Keratinocyte (primary cell): Measurements from ENCODE around the gene ARHGAP8. TPM values are rescaled to one million over a fixed set of nuclear protein-coding genes. Genes with fewer than 3 reads are reported as not detected.
A peak's percentile ranks its signal among the peaks of the same experiment; 100 is the strongest.
"Not testable (repeated sequence)": the region's sequence is repeated elsewhere in the genome, so short reads cannot be mapped to it uniquely, and the experiment has no call there.

ENCODE experiments used
- DNase-seq: peaks from one replicate; pipeline ENCODE4 v3.0.0-alpha.2; 2011; ENCODE audit warnings: low read depth, missing footprints, low spot score
- FAIRE-seq: peaks from 2 replicates; lab custom pipeline; 2011; peaks lifted over from hg19 to GRCh38; lab: Jason Lieb, UNC
- H2AFZ ChIP-seq: 2 replicates; pipeline ENCODE4 v1.6.0; 2012; ENCODE audit warnings: low read length, control low read depth, inconsistent platforms; ENCODE audit not compliant: control insufficient read depth
- H3K27ac ChIP-seq: 2 replicates; pipeline ENCODE4 v1.5.1; 2011; ENCODE audit warnings: low read length; ENCODE audit not compliant: control insufficient read depth, insufficient read depth
- H3K27me3 ChIP-seq: 3 replicates; pipeline ENCODE4 v1.6.0; 2011; ENCODE audit warnings: low read length; ENCODE audit not compliant: control insufficient read depth, insufficient read depth; ENCODE audit errors: extremely low read depth
- H3K36me3 ChIP-seq, 2 experiments: 2 replicates in 1 of 2; 3 replicates in 1 of 2; pipeline ENCODE4 v1.5.1; 2011; ENCODE audit warnings: low read length in 2 of 2, mild to moderate bottlenecking in 1 of 2; ENCODE audit not compliant: control insufficient read depth in 2 of 2, insufficient read depth in 2 of 2; ENCODE audit errors: extremely low read depth in 1 of 2
- H3K4me1 ChIP-seq: 3 replicates; pipeline ENCODE4 v1.5.1; 2011; ENCODE audit warnings: low read length; ENCODE audit not compliant: control insufficient read depth, insufficient read depth; ENCODE audit errors: extremely low read depth
- H3K4me2 ChIP-seq: 3 replicates; pipeline ENCODE4 v1.6.0; 2011; ENCODE audit warnings: low read depth, low read length; ENCODE audit not compliant: control insufficient read depth, insufficient read depth; ENCODE audit errors: extremely low read depth
- H3K4me3 ChIP-seq, 3 experiments: fragments of 200-600 bp in 1 of 3; sonication (generic) in 1 of 3; 2 replicates in 2 of 3; 3 replicates in 1 of 3; pipeline ENCODE4 v1.5.1; 2011 to 2016; ENCODE audit warnings: low read length in 3 of 3, mild to moderate bottlenecking in 3 of 3, control low read depth in 2 of 3, inconsistent platforms in 1 of 3, low read depth in 1 of 3, mixed read lengths in 1 of 3, mixed run types in 1 of 3, moderate library complexity in 1 of 3; ENCODE audit not compliant: control insufficient read depth in 2 of 3, insufficient read depth in 2 of 3; ENCODE audit errors: extremely low read depth in 1 of 3
- H3K79me2 ChIP-seq: 2 replicates; pipeline ENCODE4 v1.6.0; 2012; ENCODE audit warnings: low read length; ENCODE audit not compliant: control insufficient read depth, insufficient read depth
- H3K9ac ChIP-seq: 3 replicates; pipeline ENCODE4 v1.6.0; 2011; ENCODE audit warnings: low read length; ENCODE audit not compliant: control insufficient read depth, insufficient read depth; ENCODE audit errors: extremely low read depth
- H3K9me1 ChIP-seq: 3 replicates; pipeline ENCODE4 v1.6.0; 2011; ENCODE audit warnings: low read length; ENCODE audit not compliant: control insufficient read depth, insufficient read depth; ENCODE audit errors: extremely low read depth
- H3K9me3 ChIP-seq: 2 replicates; pipeline ENCODE4 v1.5.1; 2012; ENCODE audit warnings: low read depth, low read length; ENCODE audit not compliant: control insufficient read depth
- H4K20me1 ChIP-seq: 3 replicates; pipeline ENCODE4 v1.6.0; 2011; ENCODE audit warnings: low read length; ENCODE audit not compliant: control insufficient read depth, insufficient read depth; ENCODE audit errors: extremely low read depth
- EZH2 ChIP-seq: IDR thresholded peaks from one replicate; pipeline ENCODE4 v1.6.1; 2012; ENCODE audit warnings: inconsistent platforms, mild to moderate bottlenecking, low read length, moderate library complexity
- dilution Hi-C: fragments of 300-500 bp; cut with MboI; formaldehyde crosslinking; loops from one replicate; pipeline ENCODE4 v1.7.0; 2020; ENCODE audit warnings: low sequenced_read_pairs; ENCODE audit not compliant: extremely low pct_ligation_motif_present
- polyA plus RNA-seq, 5 experiments: library from polyadenylated mRNA; depleted of rRNA in 3 of 5; stranded (reverse) in 3 of 5; stranded (forward) in 1 of 5; unstranded in 1 of 5; fragments of >200 nt; gene quantifications; 1 replicate in 1 of 5; 2 replicates in 3 of 5; 3 replicates in 1 of 5; pipeline versions ENCODE4 v1.2.1 to v1.2.3, GENCODE V29; 2011 to 2012; ENCODE audit warnings: missing spikeins in 2 of 5, low read depth in 1 of 5, low replicate concordance in 1 of 5
- TF ChIP-seq, protein P1 (sequence below), 3 experiments: IDR thresholded peaks in 1 of 3; conservative IDR thresholded peaks in 1 of 3; optimal IDR thresholded peaks in 1 of 3; 2 replicates in 2 of 3; 3 replicates in 1 of 3; pipeline versions ENCODE3 to v1.5.1; 2011; ENCODE audit warnings: low read length in 3 of 3, mild to moderate bottlenecking in 3 of 3, moderate library complexity in 2 of 3, control low read depth in 1 of 3, inconsistent platforms in 1 of 3; ENCODE audit not compliant: insufficient read depth in 2 of 3; ENCODE audit errors: extremely low read depth in 1 of 3

The ARHGAP8 gene
- polyA plus RNA-seq, 1 donor (not counting 4 experiments of a cell fraction or from before 2014, with no cell fraction given): 21.3 TPM

- TF ChIP-seq, protein P1, sequence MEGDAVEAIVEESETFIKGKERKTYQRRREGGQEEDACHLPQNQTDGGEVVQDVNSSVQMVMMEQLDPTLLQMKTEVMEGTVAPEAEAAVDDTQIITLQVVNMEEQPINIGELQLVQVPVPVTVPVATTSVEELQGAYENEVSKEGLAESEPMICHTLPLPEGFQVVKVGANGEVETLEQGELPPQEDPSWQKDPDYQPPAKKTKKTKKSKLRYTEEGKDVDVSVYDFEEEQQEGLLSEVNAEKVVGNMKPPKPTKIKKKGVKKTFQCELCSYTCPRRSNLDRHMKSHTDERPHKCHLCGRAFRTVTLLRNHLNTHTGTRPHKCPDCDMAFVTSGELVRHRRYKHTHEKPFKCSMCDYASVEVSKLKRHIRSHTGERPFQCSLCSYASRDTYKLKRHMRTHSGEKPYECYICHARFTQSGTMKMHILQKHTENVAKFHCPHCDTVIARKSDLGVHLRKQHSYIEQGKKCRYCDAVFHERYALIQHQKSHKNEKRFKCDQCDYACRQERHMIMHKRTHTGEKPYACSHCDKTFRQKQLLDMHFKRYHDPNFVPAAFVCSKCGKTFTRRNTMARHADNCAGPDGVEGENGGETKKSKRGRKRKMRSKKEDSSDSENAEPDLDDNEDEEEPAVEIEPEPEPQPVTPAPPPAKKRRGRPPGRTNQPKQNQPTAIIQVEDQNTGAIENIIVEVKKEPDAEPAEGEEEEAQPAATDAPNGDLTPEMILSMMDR (optimal IDR thresholded peaks at IDR 0.05 in 1 of 3, IDR thresholded peaks at IDR 0.05 in 1 of 3, conservative IDR thresholded peaks at IDR 0.05 in 1 of 3; ENCODE audit: extremely low read depth in 1 of 3, insufficient read depth in 2 of 3, low read length in 3 of 3): no peak
- TF ChIP-seq EZH2: no peak
- Histone ChIP-seq H3K9me3 (peaks cover 10% of the 10 kb centered on the region), H3K9ac (no peak overlapping the region), H3K4me3 (no peak overlapping the region), H3K4me1 (no peaks in the 10 kb centered on the region), H3K27me3 (peaks cover 11% of the 10 kb centered on the region), H3K79me2 (no peaks in the 10 kb centered on the region), H3K9me1 (no peaks in the 10 kb centered on the region), H3K36me3 (no peaks in the 10 kb centered on the region), H4K20me1 (no peaks in the 10 kb centered on the region), H2AFZ (no peak overlapping the region), H3K4me2 (no peak overlapping the region), H3K27ac (no peak overlapping the region)
- dilution Hi-C loops: no loop called here
- no peak for DNase-seq
- no peak for FAIRE-seq
Observed at GRCh38 chr22:44898236-44898635, 145.9 kb downstream of the ARHGAP8 start.

DNA sequence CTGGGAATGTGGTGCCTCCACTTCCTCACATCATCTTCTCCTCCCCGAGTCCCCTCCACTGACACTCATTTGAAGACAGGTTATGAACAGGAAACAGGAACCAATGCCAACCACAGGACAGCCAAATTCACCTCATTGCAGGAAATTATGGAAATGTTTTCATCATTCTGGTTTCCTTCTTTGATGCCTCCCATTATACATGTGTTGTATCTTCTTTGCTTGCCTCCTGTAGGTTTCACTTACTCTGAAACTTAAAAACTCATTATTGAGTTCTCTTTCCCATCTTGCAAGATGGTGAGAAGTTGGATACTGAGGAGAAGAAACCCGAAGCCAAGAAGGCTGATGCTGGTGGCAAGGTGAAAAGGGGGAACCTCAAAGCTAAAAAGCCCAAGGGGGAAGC is 148.9 kb downstream of the ARHGAP8 start:
- H3K9ac ChIP-seq: no peak overlapping the region
- peaks cover 10% of the 10 kb centered on the region for H3K9me3 ChIP-seq
- H3K27ac ChIP-seq: no peak overlapping the region
- no peak overlapping the region for H3K4me3 ChIP-seq
- H2AFZ ChIP-seq: no peak overlapping the region
- no peaks in the 10 kb centered on the region for H3K4me1 ChIP-seq
- H3K9me1 ChIP-seq: no peaks in the 10 kb centered on the region
- TF ChIP-seq EZH2: no peak
- TF ChIP-seq, protein P1 (optimal IDR thresholded peaks at IDR 0.05 in 1 of 3, IDR thresholded peaks at IDR 0.05 in 1 of 3, conservative IDR thresholded peaks at IDR 0.05 in 1 of 3; ENCODE audit: extremely low read depth in 1 of 3, insufficient read depth in 2 of 3, low read length in 3 of 3): no peak
- H3K79me2 ChIP-seq: no peaks in the 10 kb centered on the region
- no peaks in the 10 kb centered on the region for H3K27me3 ChIP-seq
- no peak for DNase-seq
- H4K20me1 ChIP-seq: no peaks in the 10 kb centered on the region
- no peak overlapping the region for H3K4me2 ChIP-seq
- dilution Hi-C loops: no loop called here
- H3K36me3 ChIP-seq: no peaks in the 10 kb centered on the region
- FAIRE-seq: no peak

GRCh38 chr22:44903164-44903563 is 150.8 kb downstream of the ARHGAP8 start:
- H3K9me1 ChIP-seq, H3K4me3 ChIP-seq, H4K20me1 ChIP-seq, H3K4me2 ChIP-seq, dilution Hi-C loops, H3K36me3 ChIP-seq, H3K27ac ChIP-seq, H3K4me1 ChIP-seq, H3K9me3 ChIP-seq, H3K27me3 ChIP-seq, H2AFZ ChIP-seq, DNase-seq, H3K79me2 ChIP-seq, H3K9ac ChIP-seq: not testable (repeated sequence)
- peak; percentile 34 for FAIRE-seq

GRCh38 chr22:44904492-44905152 is 152.2 kb downstream of the ARHGAP8 start:
- H3K27me3 ChIP-seq, H2AFZ ChIP-seq, H3K27ac ChIP-seq, H3K36me3 ChIP-seq, H3K4me3 ChIP-seq, H3K9ac ChIP-seq, H3K79me2 ChIP-seq, DNase-seq, dilution Hi-C loops, H3K4me1 ChIP-seq, H3K9me3 ChIP-seq, H3K4me2 ChIP-seq, H3K9me1 ChIP-seq, FAIRE-seq, H4K20me1 ChIP-seq: not testable (repeated sequence)
